T-helper 1 cell treated with Interleukin-12 subunit alpha and Interleukin-12 subunit beta and Interleukin-4 antibody, amounts not matched to agents 30 ng/mL and 1 ng/mL, for 36 hours (primary cell): ENCODE results near the gene STBD1. TPM values are rescaled to one million over a fixed set of nuclear protein-coding genes. Genes with fewer than 3 reads are reported as not detected.
"Not testable (repeated sequence)": the region's sequence is repeated elsewhere in the genome, so short reads cannot be mapped to it uniquely, and the experiment has no call there.

Experiments used
- intact Hi-C: fragments of 100-400 bp; cut with micrococcal nuclease; formaldehyde crosslinking; loops from one replicate; pipeline ENCODE4 v1.15.1; 2024
- total RNA-seq: library from RNA; stranded (reverse); gene quantifications from 2 replicates; pipeline ENCODE4 v1.2.3, GENCODE V29; 2022

Gene STBD1
- total RNA-seq, 1 donor from 2014 or later, result 2.3 TPM

DNA sequence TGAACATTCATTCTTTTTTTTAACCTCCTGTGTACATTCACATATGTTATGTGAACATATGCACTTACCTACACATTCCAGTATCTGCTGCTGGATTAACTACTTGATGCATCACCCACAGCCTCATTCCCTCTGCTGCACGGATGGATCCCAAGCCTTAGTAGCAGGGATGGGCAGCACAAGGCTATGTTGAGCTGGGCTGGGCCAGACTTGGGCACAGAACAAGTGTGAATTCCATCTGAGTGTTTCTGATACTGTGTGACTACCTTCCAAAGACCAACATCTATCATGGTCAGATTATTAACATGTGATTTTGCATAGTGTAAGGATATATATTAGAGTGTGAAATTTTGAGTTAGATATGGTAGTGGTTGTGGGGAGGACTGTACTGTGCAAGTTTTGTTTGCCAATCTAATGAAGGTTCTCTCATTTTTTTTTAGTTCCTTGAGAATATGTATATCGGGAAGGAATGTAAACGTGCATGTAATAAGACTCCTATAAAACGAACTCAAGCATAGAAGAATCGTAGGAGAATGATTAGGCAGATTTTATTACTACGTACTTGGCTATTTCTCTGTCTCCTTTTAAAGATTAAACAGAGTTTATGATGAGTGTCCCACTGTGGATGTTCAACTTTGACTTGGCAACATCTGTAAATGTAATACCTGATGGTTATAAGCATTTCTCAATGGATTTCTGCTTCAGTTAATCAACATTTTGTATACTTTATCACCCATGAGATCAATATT, 23.4 kb upstream of the STBD1 start:
- intact Hi-C loops, result no loop called here

DNA sequence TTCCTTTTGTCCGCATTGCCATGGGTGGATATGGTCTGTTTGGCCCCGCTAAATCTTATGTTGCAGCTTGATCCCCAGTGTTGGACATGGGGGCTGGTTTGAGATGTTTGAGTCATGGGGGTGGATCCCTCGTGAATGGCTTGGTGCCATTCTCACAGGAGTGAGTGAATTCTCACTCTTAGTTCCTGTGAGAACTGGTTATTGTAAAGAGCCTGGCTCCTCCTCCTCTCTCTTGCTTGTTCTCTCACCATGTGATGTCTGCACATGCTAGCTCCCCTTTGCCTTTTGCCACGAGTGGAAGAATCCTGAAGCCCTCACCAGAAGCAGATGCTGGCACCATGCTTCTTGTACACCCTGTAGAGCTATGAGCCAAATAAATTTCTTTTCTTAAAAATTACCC, 22.6 kb upstream of the STBD1 start:
- intact Hi-C loops, result no loop called here

- intact Hi-C loops, result not testable (repeated sequence)
Observed at GRCh38 chr4:76287811-76288210, 18.7 kb upstream of the STBD1 start.

- intact Hi-C loops, result no loop called here
Observed at GRCh38 chr4:76292730-76293129, 13.8 kb upstream of the STBD1 start.

DNA sequence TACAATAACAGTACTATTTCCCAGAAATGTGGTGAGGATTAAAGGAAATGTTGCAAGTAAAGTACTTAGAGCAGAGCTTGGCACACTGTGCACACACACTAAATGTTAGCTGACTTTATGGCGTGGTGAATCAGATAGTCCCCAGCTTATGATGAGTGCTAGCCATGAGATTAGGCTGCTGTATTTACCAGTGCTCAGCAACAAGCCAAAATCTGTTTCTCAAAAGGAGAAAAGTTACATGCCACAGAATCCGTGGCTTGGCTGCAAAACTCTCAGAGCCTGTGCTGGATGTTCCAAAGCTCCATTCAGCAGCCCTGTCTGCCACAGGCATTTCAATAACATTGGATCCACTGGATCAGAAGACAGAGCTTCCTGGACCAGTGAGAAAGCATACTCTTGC, 12.8 kb upstream of the STBD1 start:
- intact Hi-C loops, result no loop called here

- intact Hi-C loops, result no loop called here
Observed at GRCh38 chr4:76296286-76296820, 10.2 kb upstream of the STBD1 start.

DNA sequence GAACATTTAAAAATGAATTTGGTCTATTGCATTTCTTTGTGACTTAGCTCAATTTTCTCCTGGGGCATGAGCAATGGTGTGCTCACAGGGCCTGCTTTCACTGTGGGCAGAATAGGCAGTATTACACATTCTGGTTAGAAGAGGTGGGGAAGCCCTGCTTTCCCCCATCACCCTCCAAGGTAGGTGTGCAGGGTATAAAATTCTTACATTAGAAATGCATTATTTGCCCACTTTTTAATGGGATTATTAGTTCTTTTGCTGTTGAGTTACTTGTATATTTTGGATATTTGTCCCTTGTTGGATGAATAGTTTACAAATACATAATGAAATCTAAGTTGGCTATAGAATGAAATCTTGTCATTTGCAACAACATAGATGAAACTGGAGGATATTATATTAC, 8.3 kb upstream of the STBD1 start:
- intact Hi-C loops, result no loop called here

DNA sequence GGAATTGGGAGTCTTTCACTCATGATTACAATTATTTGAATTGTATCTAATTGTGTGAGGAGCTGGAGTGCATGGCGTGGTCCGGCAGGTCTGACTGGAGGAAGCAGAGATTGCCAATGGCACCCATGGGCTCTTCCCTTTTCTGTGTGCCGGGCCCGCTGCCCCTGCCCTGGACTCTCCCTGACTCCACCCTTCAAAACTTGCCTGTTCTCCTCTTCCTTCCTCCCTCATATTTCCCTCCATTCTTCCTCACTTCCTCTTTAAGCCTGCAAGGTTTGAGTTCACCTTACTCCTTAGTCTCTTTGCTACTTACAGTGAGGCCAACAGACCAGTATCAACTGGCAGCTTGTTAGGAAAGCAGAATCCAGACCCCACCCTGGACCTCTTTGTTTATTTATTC, 6.5 kb upstream of the STBD1 start:
- intact Hi-C loops, result loop anchor here (2.0 to 10.0 kb wide), 6 partner anchors 21 to 1287 kb away; partner anchors contain the start of genes RCHY1, SDAD1 and THAP6

DNA sequence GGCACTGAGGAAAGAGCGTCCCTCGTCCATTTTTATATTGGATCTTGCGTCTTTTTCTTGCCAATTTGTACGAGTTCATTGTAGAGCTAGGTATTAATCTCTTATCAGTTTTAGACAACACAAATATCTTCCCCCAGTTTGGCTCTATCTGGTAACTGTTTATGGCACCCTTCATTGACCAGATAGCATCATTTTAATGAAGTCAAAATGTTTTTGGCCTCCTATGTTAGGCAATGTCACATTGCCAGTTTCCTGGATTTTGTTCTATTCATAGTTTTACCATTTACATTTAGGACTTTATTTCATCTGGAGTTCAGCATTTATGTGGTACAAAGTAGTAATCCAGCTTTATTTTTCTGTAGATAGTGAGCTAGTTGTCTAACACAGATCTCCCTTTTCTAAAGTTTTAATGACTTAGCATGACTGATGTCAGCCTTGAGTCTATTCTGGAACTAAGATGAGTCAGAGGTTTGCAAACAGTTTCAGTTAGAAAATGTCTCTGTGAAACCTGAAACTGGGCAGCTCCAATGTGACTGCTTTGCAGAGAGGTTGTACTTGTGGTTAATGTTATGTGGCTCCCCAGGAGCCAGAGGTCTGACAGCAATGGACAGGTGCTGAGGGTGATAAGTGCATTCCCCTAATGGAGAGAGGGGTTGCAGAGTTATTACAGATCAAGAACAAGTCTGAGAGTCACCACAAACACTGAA, 5.3 kb upstream of the STBD1 start:
- intact Hi-C loops, result loop anchor here (1.0 to 10.0 kb wide), 8 partner anchors 12 to 1286 kb away; partner anchors contain the start of genes RCHY1, SCARB2, SDAD1 and THAP6

GRCh38 chr4:76301775-76302162, 4.8 kb upstream of the STBD1 start:
- intact Hi-C loops, result loop anchor here (1.0 to 10.0 kb wide), 8 partner anchors 12 to 1285 kb away; partner anchors contain the start of genes RCHY1, SCARB2, SDAD1 and THAP6

DNA sequence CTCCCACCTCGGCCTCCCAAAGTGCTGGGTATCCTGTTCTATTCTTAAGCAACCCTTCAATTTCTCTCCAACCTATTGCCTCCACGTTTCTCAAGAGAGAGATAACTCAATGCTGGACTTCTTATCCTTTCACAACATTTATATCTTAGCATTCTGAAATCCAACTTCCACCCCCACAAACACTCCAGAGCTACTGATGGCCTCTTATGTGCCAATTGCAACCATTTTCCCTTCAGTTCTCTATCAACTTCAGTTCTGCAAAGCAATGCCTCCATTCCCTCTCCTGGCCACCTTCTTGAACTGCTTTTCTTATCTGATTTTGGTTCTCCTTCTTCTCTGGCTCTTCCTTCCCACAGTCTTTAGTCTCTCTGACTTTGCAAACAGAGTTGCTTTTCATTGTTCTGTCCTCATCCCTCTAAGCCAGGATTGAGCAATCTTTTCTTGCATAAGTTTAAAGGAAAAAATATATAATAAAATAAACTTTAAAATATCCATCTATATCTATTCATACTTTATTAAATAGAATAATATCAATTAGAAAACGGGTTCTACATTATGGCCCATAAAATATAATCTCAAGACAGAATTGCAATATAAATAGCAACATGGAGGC, 3.6 kb upstream of the STBD1 start:
- intact Hi-C loops, result loop anchor here (5.0 to 10.0 kb wide), 2 partner anchors 682 to 791 kb away; partner anchors contain the start of genes RCHY1 and THAP6

- intact Hi-C loops, result loop anchor here (2.0 to 10.0 kb wide), 3 partner anchors 50 to 767 kb away; no protein-coding TSS in a partner anchor
Observed at GRCh38 chr4:76305033-76305687, 1.4 kb upstream of the STBD1 start.

GRCh38 chr4:76306882-76307659, 538 bp downstream of the STBD1 start:
- intact Hi-C loops, result loop anchor here (1.0 to 10.0 kb wide), 5 partner anchors 72 to 765 kb away; partner anchors contain the start of gene NUP54

GRCh38 chr4:76307660-76308014, 1.1 kb downstream of the STBD1 start:
- intact Hi-C loops, result loop anchor here (2.0 to 10.0 kb wide), 3 partner anchors 71 to 765 kb away; no protein-coding TSS in a partner anchor

GRCh38 chr4:76308548-76308947, 2.0 kb downstream of the STBD1 start:
- intact Hi-C loops, result loop anchor here (5.0 to 10.0 kb wide), 2 partner anchors 676 to 764 kb away; no protein-coding TSS in a partner anchor

DNA sequence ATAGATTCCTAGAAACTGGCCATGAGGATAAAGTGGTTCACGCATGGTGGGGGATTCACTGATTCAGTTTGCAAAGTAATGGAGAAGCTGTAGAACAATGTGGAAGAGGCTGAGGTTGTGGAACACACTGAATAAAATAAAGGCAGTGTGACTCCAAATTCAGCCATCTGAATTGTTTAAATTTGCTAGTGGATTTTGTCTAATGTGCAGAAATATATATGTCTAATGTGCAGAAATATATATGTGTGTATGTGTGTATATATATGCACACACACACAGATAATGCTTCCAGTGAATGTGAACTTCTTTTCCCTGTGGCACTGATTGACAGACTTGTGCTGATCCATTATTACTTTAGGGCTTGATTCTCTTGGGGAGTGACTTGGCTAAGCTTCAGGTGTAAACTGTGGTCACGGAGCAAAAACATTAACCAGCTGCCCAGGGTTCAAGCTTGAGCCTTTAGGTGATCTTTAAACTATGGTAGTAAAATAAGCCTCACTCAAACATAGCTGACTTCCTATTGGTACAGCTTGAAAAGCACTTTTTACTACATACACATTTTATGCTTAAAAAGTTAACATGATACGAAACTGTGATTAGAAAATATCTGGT, 3.5 kb downstream of the STBD1 start:
- intact Hi-C loops, result loop anchor here (5.0 to 10.0 kb wide), 2 partner anchors 675 to 762 kb away; no protein-coding TSS in a partner anchor

GRCh38 chr4:76310683-76311082, 4.2 kb downstream of the STBD1 start:
- intact Hi-C loops, result no loop called here

DNA sequence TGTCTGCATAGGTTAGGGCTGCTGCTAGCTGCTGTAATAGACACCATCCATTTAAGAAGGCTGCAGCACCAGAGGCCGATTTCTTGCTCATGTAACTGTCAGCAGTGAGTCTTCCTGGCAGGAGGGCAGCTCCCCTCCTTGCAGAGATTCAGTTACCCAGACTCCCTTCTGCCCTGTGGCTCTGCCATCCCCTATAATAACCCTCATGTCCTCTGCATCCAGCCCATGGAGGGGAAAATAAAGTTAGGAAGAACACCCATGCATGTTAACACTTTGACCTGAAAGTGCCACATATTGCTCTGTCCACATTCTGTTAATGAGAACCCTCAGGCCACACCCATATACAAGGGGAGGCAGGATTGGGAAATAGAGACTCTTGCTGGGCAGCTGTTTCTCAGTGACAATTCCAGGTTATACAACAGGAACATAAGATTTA, 5.4 kb downstream of the STBD1 start:
- intact Hi-C loops, result no loop called here

DNA sequence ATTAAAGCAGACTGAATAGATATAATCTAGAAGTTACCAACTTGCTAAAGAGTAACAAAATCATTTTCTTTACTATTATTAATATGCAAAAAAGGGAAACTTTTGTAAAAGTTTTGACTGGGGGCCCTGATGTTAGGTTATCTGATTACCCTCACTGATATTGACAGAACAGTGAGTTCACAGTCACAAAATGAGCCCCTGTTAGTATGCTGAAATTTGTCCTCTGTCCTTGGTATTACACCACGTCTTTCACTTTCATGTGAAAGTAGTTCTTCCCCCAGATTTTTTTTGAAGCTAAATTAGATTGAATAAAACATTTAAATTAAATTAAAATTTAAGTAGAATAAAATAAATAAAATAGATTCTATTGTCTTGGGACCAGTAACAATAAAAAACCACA, 5.9 kb downstream of the STBD1 start:
- intact Hi-C loops, result no loop called here
